Keratinocyte (primary cell): ENCODE data around the gene IFNE. TPM values are rescaled to one million over a fixed set of nuclear protein-coding genes. Genes with fewer than 3 reads are reported as not detected.

ENCODE experiments used
- DNase-seq: peaks from one replicate; pipeline ENCODE4 v3.0.0-alpha.2; 2011; ENCODE audit warnings: low read depth, missing footprints, low spot score
- FAIRE-seq: peaks from 2 replicates; lab custom pipeline; 2011; peaks lifted over from hg19 to GRCh38; lab: Jason Lieb, UNC
- H2AFZ ChIP-seq: 2 replicates; pipeline ENCODE4 v1.6.0; 2012; ENCODE audit warnings: low read length, control low read depth, inconsistent platforms; ENCODE audit not compliant: control insufficient read depth
- H3K27ac ChIP-seq: 2 replicates; pipeline ENCODE4 v1.5.1; 2011; ENCODE audit warnings: low read length; ENCODE audit not compliant: control insufficient read depth, insufficient read depth
- H3K27me3 ChIP-seq: 3 replicates; pipeline ENCODE4 v1.6.0; 2011; ENCODE audit warnings: low read length; ENCODE audit not compliant: control insufficient read depth, insufficient read depth; ENCODE audit errors: extremely low read depth
- H3K36me3 ChIP-seq, 2 experiments: 2 replicates in 1 of 2; 3 replicates in 1 of 2; pipeline ENCODE4 v1.5.1; 2011; ENCODE audit warnings: low read length in 2 of 2, mild to moderate bottlenecking in 1 of 2; ENCODE audit not compliant: control insufficient read depth in 2 of 2, insufficient read depth in 2 of 2; ENCODE audit errors: extremely low read depth in 1 of 2
- H3K4me1 ChIP-seq: 3 replicates; pipeline ENCODE4 v1.5.1; 2011; ENCODE audit warnings: low read length; ENCODE audit not compliant: control insufficient read depth, insufficient read depth; ENCODE audit errors: extremely low read depth
- H3K4me2 ChIP-seq: 3 replicates; pipeline ENCODE4 v1.6.0; 2011; ENCODE audit warnings: low read depth, low read length; ENCODE audit not compliant: control insufficient read depth, insufficient read depth; ENCODE audit errors: extremely low read depth
- H3K4me3 ChIP-seq, 3 experiments: fragments of 200-600 bp in 1 of 3; sonication (generic) in 1 of 3; 2 replicates in 2 of 3; 3 replicates in 1 of 3; pipeline ENCODE4 v1.5.1; 2011 to 2016; ENCODE audit warnings: low read length in 3 of 3, mild to moderate bottlenecking in 3 of 3, control low read depth in 2 of 3, inconsistent platforms in 1 of 3, low read depth in 1 of 3, mixed read lengths in 1 of 3, mixed run types in 1 of 3, moderate library complexity in 1 of 3; ENCODE audit not compliant: control insufficient read depth in 2 of 3, insufficient read depth in 2 of 3; ENCODE audit errors: extremely low read depth in 1 of 3
- H3K79me2 ChIP-seq: 2 replicates; pipeline ENCODE4 v1.6.0; 2012; ENCODE audit warnings: low read length; ENCODE audit not compliant: control insufficient read depth, insufficient read depth
- H3K9ac ChIP-seq: 3 replicates; pipeline ENCODE4 v1.6.0; 2011; ENCODE audit warnings: low read length; ENCODE audit not compliant: control insufficient read depth, insufficient read depth; ENCODE audit errors: extremely low read depth
- H3K9me1 ChIP-seq: 3 replicates; pipeline ENCODE4 v1.6.0; 2011; ENCODE audit warnings: low read length; ENCODE audit not compliant: control insufficient read depth, insufficient read depth; ENCODE audit errors: extremely low read depth
- H3K9me3 ChIP-seq: 2 replicates; pipeline ENCODE4 v1.5.1; 2012; ENCODE audit warnings: low read depth, low read length; ENCODE audit not compliant: control insufficient read depth
- H4K20me1 ChIP-seq: 3 replicates; pipeline ENCODE4 v1.6.0; 2011; ENCODE audit warnings: low read length; ENCODE audit not compliant: control insufficient read depth, insufficient read depth; ENCODE audit errors: extremely low read depth
- EZH2 ChIP-seq: IDR thresholded peaks from one replicate; pipeline ENCODE4 v1.6.1; 2012; ENCODE audit warnings: inconsistent platforms, mild to moderate bottlenecking, low read length, moderate library complexity
- dilution Hi-C: fragments of 300-500 bp; cut with MboI; formaldehyde crosslinking; loops from one replicate; pipeline ENCODE4 v1.7.0; 2020; ENCODE audit warnings: low sequenced_read_pairs; ENCODE audit not compliant: extremely low pct_ligation_motif_present
- polyA plus RNA-seq, 5 experiments: library from polyadenylated mRNA; depleted of rRNA in 3 of 5; stranded (reverse) in 3 of 5; stranded (forward) in 1 of 5; unstranded in 1 of 5; fragments of >200 nt; gene quantifications; 1 replicate in 1 of 5; 2 replicates in 3 of 5; 3 replicates in 1 of 5; pipeline versions ENCODE4 v1.2.1 to v1.2.3, GENCODE V29; 2011 to 2012; ENCODE audit warnings: missing spikeins in 2 of 5, low read depth in 1 of 5, low replicate concordance in 1 of 5
- small RNA-seq, 3 experiments: library from RNA; depleted of rRNA; stranded (forward); fragments of <200 nt; gene quantifications; one replicate each; pipeline ENCODE3, GENCODE V24; 2012; ENCODE audit warnings: low read depth in 3 of 3, low replicate concordance in 1 of 3; ENCODE audit not compliant: insufficient read length in 3 of 3
- TF ChIP-seq, protein P1 (sequence below), 3 experiments: IDR thresholded peaks in 1 of 3; conservative IDR thresholded peaks in 1 of 3; optimal IDR thresholded peaks in 1 of 3; 2 replicates in 2 of 3; 3 replicates in 1 of 3; pipeline versions ENCODE3 to v1.5.1; 2011; ENCODE audit warnings: low read length in 3 of 3, mild to moderate bottlenecking in 3 of 3, moderate library complexity in 2 of 3, control low read depth in 1 of 3, inconsistent platforms in 1 of 3; ENCODE audit not compliant: insufficient read depth in 2 of 3; ENCODE audit errors: extremely low read depth in 1 of 3

The IFNE gene
- polyA plus RNA-seq, 1 donor (not counting 4 experiments of a cell fraction or from before 2014, with no cell fraction given): 3.9 TPM

- H3K27me3 ChIP-seq: peaks cover 20% of the 10 kb centered on the region
- dilution Hi-C loops: no loop called here
- H4K20me1 ChIP-seq: no peaks in the 10 kb centered on the region
- no peak overlapping the region for H3K4me2 ChIP-seq
- no peak overlapping the region for H3K27ac ChIP-seq
- no peak for TF ChIP-seq EZH2
- TF ChIP-seq, protein P1, sequence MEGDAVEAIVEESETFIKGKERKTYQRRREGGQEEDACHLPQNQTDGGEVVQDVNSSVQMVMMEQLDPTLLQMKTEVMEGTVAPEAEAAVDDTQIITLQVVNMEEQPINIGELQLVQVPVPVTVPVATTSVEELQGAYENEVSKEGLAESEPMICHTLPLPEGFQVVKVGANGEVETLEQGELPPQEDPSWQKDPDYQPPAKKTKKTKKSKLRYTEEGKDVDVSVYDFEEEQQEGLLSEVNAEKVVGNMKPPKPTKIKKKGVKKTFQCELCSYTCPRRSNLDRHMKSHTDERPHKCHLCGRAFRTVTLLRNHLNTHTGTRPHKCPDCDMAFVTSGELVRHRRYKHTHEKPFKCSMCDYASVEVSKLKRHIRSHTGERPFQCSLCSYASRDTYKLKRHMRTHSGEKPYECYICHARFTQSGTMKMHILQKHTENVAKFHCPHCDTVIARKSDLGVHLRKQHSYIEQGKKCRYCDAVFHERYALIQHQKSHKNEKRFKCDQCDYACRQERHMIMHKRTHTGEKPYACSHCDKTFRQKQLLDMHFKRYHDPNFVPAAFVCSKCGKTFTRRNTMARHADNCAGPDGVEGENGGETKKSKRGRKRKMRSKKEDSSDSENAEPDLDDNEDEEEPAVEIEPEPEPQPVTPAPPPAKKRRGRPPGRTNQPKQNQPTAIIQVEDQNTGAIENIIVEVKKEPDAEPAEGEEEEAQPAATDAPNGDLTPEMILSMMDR (optimal IDR thresholded peaks at IDR 0.05 in 1 of 3, IDR thresholded peaks at IDR 0.05 in 1 of 3, conservative IDR thresholded peaks at IDR 0.05 in 1 of 3; ENCODE audit: extremely low read depth in 1 of 3, insufficient read depth in 2 of 3, low read length in 3 of 3): peak in 2 of 3 experiments; percentile 26 to 46
- no peak for FAIRE-seq
- no peaks in the 10 kb centered on the region for H3K36me3 ChIP-seq
- DNase-seq: no peak
- H3K4me1 ChIP-seq: no peaks in the 10 kb centered on the region
- no peak overlapping the region for H3K4me3 ChIP-seq
- H3K79me2 ChIP-seq: no peaks in the 10 kb centered on the region
- H3K9me3 ChIP-seq: no peaks in the 10 kb centered on the region
- H2AFZ ChIP-seq: no peak overlapping the region
- H3K9ac ChIP-seq: no peak overlapping the region
- H3K9me1 ChIP-seq: no peaks in the 10 kb centered on the region
Observed at GRCh38 chr9:21434202-21435014, 47.7 kb downstream of the IFNE start.

- H3K4me2 ChIP-seq: no peak overlapping the region
- dilution Hi-C loops: no loop called here
- no peaks in the 10 kb centered on the region for H3K9me3 ChIP-seq
- H4K20me1 ChIP-seq: no peaks in the 10 kb centered on the region
- H3K4me1 ChIP-seq: no peaks in the 10 kb centered on the region
- DNase-seq: no peak
- no peak overlapping the region for H3K27ac ChIP-seq
- no peak overlapping the region for H3K9ac ChIP-seq
- H3K4me3 ChIP-seq: no peak overlapping the region
- no peak for FAIRE-seq
- H3K9me1 ChIP-seq: no peaks in the 10 kb centered on the region
- no peak for TF ChIP-seq EZH2
- TF ChIP-seq, protein P1 (optimal IDR thresholded peaks at IDR 0.05 in 1 of 3, IDR thresholded peaks at IDR 0.05 in 1 of 3, conservative IDR thresholded peaks at IDR 0.05 in 1 of 3; ENCODE audit: extremely low read depth in 1 of 3, insufficient read depth in 2 of 3, low read length in 3 of 3): no peak
- no peaks in the 10 kb centered on the region for H3K36me3 ChIP-seq
- H3K27me3 ChIP-seq: peaks cover 19% of the 10 kb centered on the region
- no peak overlapping the region for H2AFZ ChIP-seq
- no peaks in the 10 kb centered on the region for H3K79me2 ChIP-seq
Observed at GRCh38 chr9:21432672-21433425, 49.3 kb downstream of the IFNE start.

Small RNA genes lying within 50 kb of the gene (small RNA-seq; reads per million reads assigned to genes)
- gene MIR31 (1,302 to 52,623 (median 21,324) reads per million in 3 experiments), gene RF00157 (0 reads per million in 3 experiments)

Other genes starting within 250 kb of the IFNE start
- gene IFNA14, start 242.3 kb downstream of the IFNE start, polyA plus RNA-seq: not detected in 3 replicates
- gene IFNA5, start 177.0 kb downstream of the IFNE start, polyA plus RNA-seq: not detected in 3 replicates
- 13.5 to 18.7 TPM (median 16.8 TPM) in 3 replicates for gene KLHL9, start 146.9 kb downstream of the IFNE start, polyA plus RNA-seq
- not detected in 3 replicates for gene IFNA6, start 131.4 kb downstream of the IFNE start, polyA plus RNA-seq
- gene IFNA13, start 114.3 kb downstream of the IFNE start, polyA plus RNA-seq: not detected in 3 replicates
- not detected in 3 replicates for gene IFNA2, start 96.9 kb downstream of the IFNE start, polyA plus RNA-seq
- not detected in 3 replicates for gene IFNA8, start 73.2 kb downstream of the IFNE start, polyA plus RNA-seq
- gene IFNA1, start 41.9 kb downstream of the IFNE start, polyA plus RNA-seq: not detected in 3 replicates